HepG2 (cell line): Measurements from ENCODE around the gene AKAP1. TPM values are rescaled to one million over a fixed set of nuclear protein-coding genes. Genes with fewer than 3 reads are reported as not detected.

Experiments used
- ATAC-seq: fragments of 200-7000 bp; cut with Tn5 transposase; 3 replicates; pipeline ENCODE4 v1.9.1; 2020; ENCODE audit warnings: mild to moderate bottlenecking, moderate library complexity
- BruUV-seq: library from RNA; stranded (reverse); fragments of 400-500 nt; replicated peaks from 2 replicates; lab custom pipeline; 2021; lab: Mats Ljungman, UMichigan
- CTCF ChIA-PET: fragments of 300-600 bp; formaldehyde crosslinking; extraction: SDS; loops from one replicate; lab custom pipeline; 2021; ENCODE audit warnings: low total read pairs, inconsistent platforms, low intra/inter-chr PET ratio; lab: Yijun Ruan, JAX
- POLR2A ChIA-PET: fragments of 350-600 bp; sonication (Branson Sonifier 250); formaldehyde crosslinking; loops from one replicate; lab custom pipeline; 2020; ENCODE audit warnings: antibody characterized with exemption, inconsistent platforms; lab: Yijun Ruan, JAX
- DNase-seq: peaks from one replicate; pipeline ENCODE4 v3.0.0-alpha.2; 2015; ENCODE audit warnings: low spot score
- FAIRE-seq: peaks from 3 replicates; lab custom pipeline; 2011; peaks lifted over from hg19 to GRCh38; lab: Jason Lieb, UNC
- H2AFZ ChIP-seq: one replicate; pipeline ENCODE4 v1.6.1; 2011; ENCODE audit warnings: low read length, inconsistent platforms
- H3K27ac ChIP-seq: fragments of 300-600 bp; 3 replicates; pipeline ENCODE4 v1.8.0; 2011; ENCODE audit warnings: mixed run types, mild to moderate bottlenecking, mixed read lengths, low read length, inconsistent platforms; ENCODE audit not compliant: insufficient read depth; ENCODE audit errors: extremely low read length
- H3K27me3 ChIP-seq, 2 experiments: fragments of 200-600 bp in 1 of 2; 2 replicates in 1 of 2; 3 replicates in 1 of 2; pipeline versions ENCODE4 v1.6.0 to v1.8.0; 2011; ENCODE audit warnings: low read length in 2 of 2, mild to moderate bottlenecking in 2 of 2, moderate library complexity in 2 of 2, inconsistent platforms in 1 of 2; ENCODE audit not compliant: insufficient read depth in 2 of 2, control insufficient read depth in 1 of 2
- H3K36me3 ChIP-seq, 2 experiments: fragments of 200-600 bp in 1 of 2; replicated peaks in 1 of 2; 2 replicates in 1 of 2; 3 replicates in 1 of 2; pipeline versions ENCODE4 v1.5.1 to v1.8.0; 2011; ENCODE audit warnings: low read length in 2 of 2, inconsistent platforms in 1 of 2; ENCODE audit not compliant: insufficient read depth in 2 of 2, control insufficient read depth in 1 of 2
- H3K4me1 ChIP-seq: 2 replicates; pipeline ENCODE4 v1.5.1; 2012; ENCODE audit warnings: low read length, inconsistent platforms; ENCODE audit not compliant: insufficient read depth
- H3K4me2 ChIP-seq: 2 replicates; pipeline ENCODE4 v1.6.0; 2011; ENCODE audit warnings: low read depth, low read length, inconsistent platforms
- H3K4me3 ChIP-seq, 3 experiments: fragments of 200-600 bp in 1 of 3; sonication (generic), shearing (Covaris generic) in 1 of 3; replicated peaks in 1 of 3; 2 replicates each; pipeline ENCODE4 v1.5.1; 2011 to 2016; ENCODE audit warnings: low read length in 3 of 3, inconsistent platforms in 2 of 3, low read depth in 2 of 3, mild to moderate bottlenecking in 2 of 3, control low read depth in 1 of 3, mixed read lengths in 1 of 3; ENCODE audit not compliant: insufficient read depth in 1 of 3
- H3K79me2 ChIP-seq: one replicate; pipeline ENCODE4 v1.6.1; 2011; ENCODE audit warnings: low read length, inconsistent platforms; ENCODE audit not compliant: insufficient read depth
- H3K9ac ChIP-seq: 2 replicates; pipeline ENCODE4 v1.6.0; 2011; ENCODE audit warnings: mild to moderate bottlenecking, low read depth, low read length, inconsistent platforms; ENCODE audit not compliant: insufficient read depth
- H3K9me3 ChIP-seq: 2 replicates; pipeline ENCODE4 v1.5.1; 2012; ENCODE audit warnings: mild to moderate bottlenecking, low read length
- H4K20me1 ChIP-seq: 2 replicates; pipeline ENCODE4 v1.6.0; 2011; ENCODE audit warnings: inconsistent platforms, mild to moderate bottlenecking, low read length, moderate library complexity; ENCODE audit not compliant: insufficient read depth
- BRD4 ChIP-seq: sonication (generic); formaldehyde crosslinking; IDR thresholded peaks from 2 replicates; pipeline ENCODE4 v1.4.0; 2020; ENCODE audit warnings: missing genetic modification reagents
- DNMT1 ChIP-seq: sonication (generic); formaldehyde crosslinking; IDR thresholded peaks from 2 replicates; pipeline ENCODE4 v1.5.1; 2020; ENCODE audit warnings: mild to moderate bottlenecking, missing genetic modification reagents
- FOXC1 ChIP-seq: sonication (generic); formaldehyde crosslinking; IDR thresholded peaks from 2 replicates; pipeline ENCODE4 v1.8.0; 2022; ENCODE audit warnings: mild to moderate bottlenecking, missing genetic modification reagents, borderline replicate concordance
- HOXA9 ChIP-seq: sonication (generic); formaldehyde crosslinking; IDR thresholded peaks from 2 replicates; pipeline ENCODE4 v1.8.1; 2022; ENCODE audit warnings: missing genetic modification reagents, mild to moderate bottlenecking, moderate library complexity, borderline replicate concordance
- KDM1A ChIP-seq: IDR thresholded peaks from 2 replicates; pipeline ENCODE4 v1.6.1; 2016; ENCODE audit warnings: missing compliant biosample characterization
- KLF16 ChIP-seq, 2 experiments: sonication (generic) in 1 of 2; formaldehyde crosslinking in 1 of 2; IDR thresholded peaks; 2 replicates each; pipeline versions ENCODE4 v1.6.1 to v1.8.0; 2016 to 2023; ENCODE audit warnings: missing genetic modification reagents in 2 of 2, missing compliant biosample characterization in 1 of 2
- LBX2 ChIP-seq: sonication (generic); formaldehyde crosslinking; IDR thresholded peaks from 2 replicates; pipeline ENCODE4 v1.5.0; 2020; ENCODE audit warnings: missing genetic modification reagents, mild to moderate bottlenecking, borderline replicate concordance
- NFRKB ChIP-seq: fragments of 450-650 bp; IDR thresholded peaks from 2 replicates; pipeline ENCODE4 v1.6.1; 2017
- NR1H2 ChIP-seq: sonication (generic); formaldehyde crosslinking; IDR thresholded peaks from 2 replicates; pipeline ENCODE4 v1.8.1; 2022; ENCODE audit warnings: low read depth, missing genetic modification reagents, borderline replicate concordance
- RAD21 ChIP-seq: fragments of 450-650 bp; formaldehyde crosslinking; IDR thresholded peaks from 2 replicates; pipeline ENCODE4 v1.5.0; 2020; ENCODE audit warnings: mild to moderate bottlenecking
- SALL1 ChIP-seq: sonication (generic); formaldehyde crosslinking; IDR thresholded peaks from 2 replicates; pipeline ENCODE4 v1.8.0; 2022; ENCODE audit warnings: mild to moderate bottlenecking, missing genetic modification reagents
- STAG1 ChIP-seq: sonication (generic); formaldehyde crosslinking; IDR thresholded peaks from 2 replicates; pipeline ENCODE4 v1.4.0; 2020; ENCODE audit warnings: missing genetic modification reagents
- YEATS2 ChIP-seq: sonication (generic); formaldehyde crosslinking; IDR thresholded peaks from 2 replicates; pipeline ENCODE4 v1.4.0; 2020; ENCODE audit warnings: missing genetic modification reagents, borderline replicate concordance
- ZBTB46 ChIP-seq: sonication (generic); formaldehyde crosslinking; IDR thresholded peaks from 2 replicates; pipeline ENCODE4 v1.4.0; 2020; ENCODE audit warnings: mild to moderate bottlenecking, missing genetic modification reagents, borderline replicate concordance
- ZNF281 ChIP-seq: sonication (generic); formaldehyde crosslinking; IDR thresholded peaks from 2 replicates; pipeline ENCODE4 v1.4.0; 2020; ENCODE audit warnings: missing genetic modification reagents, borderline replicate concordance
- ZNF331 ChIP-seq: sonication (generic); formaldehyde crosslinking; IDR thresholded peaks from 2 replicates; pipeline ENCODE4 v1.4.0; 2020; ENCODE audit warnings: missing genetic modification reagents
- ZNF350 ChIP-seq: sonication (generic); formaldehyde crosslinking; IDR thresholded peaks from 2 replicates; pipeline ENCODE4 v1.4.0; 2020; ENCODE audit warnings: mild to moderate bottlenecking, low read depth, missing genetic modification reagents, borderline replicate concordance
- ZNF782 ChIP-seq: sonication (generic); formaldehyde crosslinking; IDR thresholded peaks from 2 replicates; pipeline ENCODE4 v1.4.0; 2020; ENCODE audit warnings: missing genetic modification reagents, mild to moderate bottlenecking, borderline replicate concordance
- WGBS: methylation state at CpG from one replicate; pipeline ENCODE4 v1.1.6; 2017; ENCODE audit warnings: low lambda C conversion rate; 5-methylcytosine and 5-hydroxymethylcytosine counted together
- in situ Hi-C: cut with HindIII; loops from 2 replicates; pipeline ENCODE4 v1.10.0; 2017; ENCODE audit warnings: low pct_unique_long_range_greater_than_20kb; ENCODE audit not compliant: extremely low pct_ligation_motif_present
- intact Hi-C: fragments of 100-400 bp; cut with micrococcal nuclease; formaldehyde crosslinking; loops from one replicate; pipeline ENCODE4 v1.10.0; 2022; ENCODE audit not compliant: unreplicated experiment
- polyA plus RNA-seq, 8 experiments: library from polyadenylated mRNA; depleted of rRNA in 3 of 8; stranded (reverse) in 7 of 8; unstranded in 1 of 8; fragments of >200 nt; fragmentation: Illumina TruSeq in 4 of 8; extraction: Trizol in 4 of 8; gene quantifications; 2 replicates each; pipeline versions ENCODE4 v1.2.1 to v1.2.3, GENCODE V29; 2011 to 2016; ENCODE audit warnings: low read depth in 4 of 8, missing spikeins in 1 of 8, mixed read lengths in 1 of 8; ENCODE audit not compliant: insufficient read depth in 1 of 8
- total RNA-seq, 5 experiments: library from RNA; depleted of rRNA; stranded (reverse); fragments of >200 nt; fragmentation: Illumina TruSeq; extraction: Trizol; gene quantifications; 2 replicates each; pipeline ENCODE4 v1.2.3, GENCODE V29; 2016; ENCODE audit warnings: low read depth in 1 of 5

Gene AKAP1
- total and polyA plus RNA-seq, 2 of the 13 experiments (the other 11 are each of a cell fraction or from before 2014, with no cell fraction given): 101 to 131 TPM

- TF ChIP-seq BRD4 (CRISPR knock-in tag): 0 out of 2 replicates have a peak, but pooled peaks have one; percentile 39
- no peak for TF ChIP-seq SALL1 (CRISPR knock-in tag)
- no peak for TF ChIP-seq YEATS2 (CRISPR knock-in tag)
- TF ChIP-seq ZNF281 (CRISPR knock-in tag): no peak
- no peak for TF ChIP-seq NR1H2 (CRISPR knock-in tag)
Observed at GRCh38 chr17:57113656-57114055, 28.6 kb downstream of the AKAP1 start (continued).

- peak; percentile 75 for ATAC-seq
- intact Hi-C loops: loop anchor here (5.0 kb wide), 1 partner anchor 107 kb away; no protein-coding TSS in a partner anchor
- TF ChIP-seq KLF16 (CRISPR knock-in tag; IDR thresholded peaks at IDR 0.05): no peak
- TF ChIP-seq ZNF350 (CRISPR knock-in tag): 0 out of 2 replicates have a peak, but pooled peaks have one; percentile 37
- TF ChIP-seq ZBTB46: no peak
- TF ChIP-seq ZNF782 (CRISPR knock-in tag): 0 out of 2 replicates have a peak, but pooled peaks have one; percentile 62
- peak; percentile 79 for TF ChIP-seq RAD21 (CRISPR knock-in tag)
- no peak for TF ChIP-seq KDM1A (CRISPR knock-in tag)
- peak; percentile 24; the same call in 1 of the 2 replicates for TF ChIP-seq ZNF331 (CRISPR knock-in tag)
- peak; percentile 85 for TF ChIP-seq STAG1
- TF ChIP-seq DNMT1 (CRISPR knock-in tag): 0 out of 2 replicates have a peak, but pooled peaks have one; percentile 40
- TF ChIP-seq LBX2 (CRISPR knock-in tag): peak; percentile 44; the same call in 1 of the 2 replicates
- no peak for TF ChIP-seq HOXA9 (CRISPR knock-in tag)
- no peak for TF ChIP-seq NFRKB
- 0 out of 2 replicates have a peak, but pooled peaks have one; percentile 46 for TF ChIP-seq FOXC1 (CRISPR knock-in tag)
Observed at GRCh38 chr17:57114085-57114673, 29.1 kb downstream of the AKAP1 start.

More at GRCh38 chr17:57114085-57114673, 29.1 kb downstream of the AKAP1 start:
- BruUV-seq: no TSS peak
- Histone ChIP-seq H3K9me3 (no peaks in the 10 kb centered on the region), H3K9ac (no peak overlapping the region), H3K79me2 (peaks cover 14% of the 10 kb centered on the region), H4K20me1 (peaks cover 14% of the 10 kb centered on the region; the same call in 1 of the 2 replicates), H3K4me3 (no peak overlapping the region), H3K27ac (no peak overlapping the region), H2AFZ (no peak overlapping the region), H3K4me1 (peaks cover 30% of the 10 kb centered on the region), H3K4me2 (no peak overlapping the region), H3K36me3 (peaks cover 66 to 95% of the 10 kb centered on the region in 2 experiments), H3K27me3 (no peaks in the 10 kb centered on the region)
- ChIA-PET CTCF (interaction anchor here (0.7 to 1.3 kb wide), 2 partner anchors 28 to 104 kb away, joined by 3 read pairs; no protein-coding TSS in a partner anchor), POLR2A (no interaction called here)
- in situ Hi-C loops: loop anchor here (10.0 kb wide), 1 partner anchor 99 kb away; no protein-coding TSS in a partner anchor
- peak; percentile 81 for FAIRE-seq
- DNase-seq: peak; percentile 41
- 85% methylated on average over 13 of the region's 13 CpGs for whole genome bisulfite sequencing
